Hepatocyte (in vitro differentiated cells): ENCODE data around the gene IL36RN.

Experiments
- CTCF ChIP-seq: fragments of 200-600 bp; sonication (generic); IDR thresholded peaks from 2 replicates; pipeline ENCODE4 v1.5.1; 2016; ENCODE audit warnings: antibody characterized with exemption, mild to moderate bottlenecking; ENCODE audit not compliant: poor library complexity
- EZH2 ChIP-seq: fragments of 200-600 bp; sonication (generic); IDR thresholded peaks from 2 replicates; pipeline ENCODE4 v1.6.1; 2016; ENCODE audit warnings: antibody characterized with exemption, mild to moderate bottlenecking, borderline replicate concordance
- EZH2phosphoT487 ChIP-seq: fragments of 200-600 bp; sonication (generic); IDR thresholded peaks from one replicate; pipeline ENCODE4 v1.6.1; 2018; ENCODE audit warnings: antibody characterized with exemption, mild to moderate bottlenecking, low read depth, moderate library complexity; ENCODE audit not compliant: unreplicated experiment, severe bottlenecking

- TF ChIP-seq EZH2 (no peak), CTCF (no peak), EZH2phosphoT487 (no peak)
Measured at GRCh38 chr2:113060396-113060795, 1.4 kb downstream of the IL36RN start.
